GM12873 (cell line): Measurements from ENCODE around the gene LETMD1.

Source experiments
- TF ChIP-seq, protein P1 (sequence below): IDR thresholded peaks from 2 replicates; pipeline ENCODE4 v1.5.1; 2012; ENCODE audit warnings: low read depth, mild to moderate bottlenecking, moderate library complexity, low read length, control low read depth; ENCODE audit not compliant: insufficient read depth; ENCODE audit errors: missing control alignments

Gene LETMD1, protein sequence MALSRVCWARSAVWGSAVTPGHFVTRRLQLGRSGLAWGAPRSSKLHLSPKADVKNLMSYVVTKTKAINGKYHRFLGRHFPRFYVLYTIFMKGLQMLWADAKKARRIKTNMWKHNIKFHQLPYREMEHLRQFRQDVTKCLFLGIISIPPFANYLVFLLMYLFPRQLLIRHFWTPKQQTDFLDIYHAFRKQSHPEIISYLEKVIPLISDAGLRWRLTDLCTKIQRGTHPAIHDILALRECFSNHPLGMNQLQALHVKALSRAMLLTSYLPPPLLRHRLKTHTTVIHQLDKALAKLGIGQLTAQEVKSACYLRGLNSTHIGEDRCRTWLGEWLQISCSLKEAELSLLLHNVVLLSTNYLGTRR

DNA sequence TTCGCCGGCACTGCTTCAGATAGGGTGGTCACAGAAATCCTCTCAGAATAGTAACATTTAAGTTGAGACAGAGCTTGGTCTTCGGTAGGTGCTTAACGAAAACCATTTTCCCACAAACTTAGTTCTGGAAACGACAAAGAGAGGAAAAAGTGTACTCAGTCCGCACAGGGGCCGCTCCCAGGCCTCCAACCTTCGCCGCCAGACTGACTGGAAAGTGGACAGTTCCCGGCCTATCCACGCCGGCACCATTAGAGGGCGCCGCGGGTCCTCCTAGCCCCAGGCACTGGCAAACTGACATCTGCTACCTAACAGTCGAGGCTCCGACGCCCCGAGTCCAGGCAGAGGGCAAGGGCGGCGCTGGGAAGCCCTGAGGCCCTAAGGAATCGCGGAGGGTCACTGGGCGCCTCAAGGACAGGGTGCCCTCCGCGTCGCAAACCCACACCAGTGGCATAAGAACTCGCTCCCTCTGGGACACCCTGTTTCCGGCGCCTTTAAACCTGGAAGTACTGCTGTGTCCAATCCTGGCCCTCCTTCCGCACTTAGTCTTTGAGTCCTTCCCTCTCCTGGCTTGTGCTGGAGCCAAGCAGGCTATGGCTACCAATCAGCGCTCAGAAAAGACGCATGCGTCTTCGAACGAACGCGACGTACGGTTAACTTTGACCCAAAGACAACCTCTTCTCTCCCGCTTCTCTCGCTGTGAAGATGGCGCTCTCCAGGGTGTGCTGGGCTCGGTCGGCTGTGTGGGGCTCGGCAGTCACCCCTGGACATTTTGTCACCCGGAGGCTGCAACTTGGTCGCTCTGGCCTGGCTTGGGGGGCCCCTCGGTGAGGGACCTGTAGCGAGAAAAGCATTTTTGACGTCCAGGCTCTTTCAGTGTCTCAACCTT, at the start of gene LETMD1:
LETMD1 (plus strand) TSS at position 673 of the 886 bp plus-strand sequence; CDS start at position 703, 30 bp downstream.
- TF ChIP-seq, protein P1, sequence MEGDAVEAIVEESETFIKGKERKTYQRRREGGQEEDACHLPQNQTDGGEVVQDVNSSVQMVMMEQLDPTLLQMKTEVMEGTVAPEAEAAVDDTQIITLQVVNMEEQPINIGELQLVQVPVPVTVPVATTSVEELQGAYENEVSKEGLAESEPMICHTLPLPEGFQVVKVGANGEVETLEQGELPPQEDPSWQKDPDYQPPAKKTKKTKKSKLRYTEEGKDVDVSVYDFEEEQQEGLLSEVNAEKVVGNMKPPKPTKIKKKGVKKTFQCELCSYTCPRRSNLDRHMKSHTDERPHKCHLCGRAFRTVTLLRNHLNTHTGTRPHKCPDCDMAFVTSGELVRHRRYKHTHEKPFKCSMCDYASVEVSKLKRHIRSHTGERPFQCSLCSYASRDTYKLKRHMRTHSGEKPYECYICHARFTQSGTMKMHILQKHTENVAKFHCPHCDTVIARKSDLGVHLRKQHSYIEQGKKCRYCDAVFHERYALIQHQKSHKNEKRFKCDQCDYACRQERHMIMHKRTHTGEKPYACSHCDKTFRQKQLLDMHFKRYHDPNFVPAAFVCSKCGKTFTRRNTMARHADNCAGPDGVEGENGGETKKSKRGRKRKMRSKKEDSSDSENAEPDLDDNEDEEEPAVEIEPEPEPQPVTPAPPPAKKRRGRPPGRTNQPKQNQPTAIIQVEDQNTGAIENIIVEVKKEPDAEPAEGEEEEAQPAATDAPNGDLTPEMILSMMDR = peak; percentile 95

DNA sequence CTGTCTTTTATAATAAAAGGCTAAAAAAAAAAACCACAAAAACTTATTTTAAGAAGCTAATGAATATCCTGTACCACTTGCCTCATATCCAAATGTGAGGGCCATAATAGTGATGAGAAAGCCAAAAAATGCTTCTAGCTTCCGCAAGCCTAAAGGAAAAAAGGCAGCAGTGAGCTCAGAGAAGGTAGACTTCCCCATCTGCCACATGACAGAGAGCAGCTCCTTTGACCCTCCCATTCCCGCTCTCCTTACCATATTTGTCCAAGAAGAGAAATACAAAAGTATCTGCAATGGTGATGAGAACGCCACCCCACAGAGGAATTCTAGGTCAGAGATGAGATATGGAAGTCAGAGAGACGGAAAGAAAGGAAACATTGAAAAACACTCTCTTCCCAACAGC, 49.0 kb upstream of the LETMD1 start:
- TF ChIP-seq, protein P1 = no peak

DNA sequence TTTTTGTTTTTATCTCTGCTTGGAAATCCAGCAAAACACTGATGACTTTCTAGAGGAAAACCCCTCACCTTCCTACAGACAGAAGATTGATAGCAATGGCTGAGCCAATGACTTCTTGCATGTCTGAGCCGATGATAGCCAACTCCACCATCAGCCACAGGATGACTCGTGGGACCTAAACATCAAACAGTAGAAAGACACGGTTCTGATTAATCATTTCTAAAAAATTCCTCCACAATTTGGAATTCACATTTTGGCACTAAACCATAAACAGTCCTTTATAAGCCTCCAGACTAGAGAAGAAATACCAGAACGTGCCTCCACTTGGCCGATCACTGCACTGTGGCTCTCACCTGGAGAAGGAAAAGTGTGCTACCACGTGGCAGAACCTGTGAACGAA, 47.9 kb upstream of the LETMD1 start:
- TF ChIP-seq, protein P1 = no peak

DNA sequence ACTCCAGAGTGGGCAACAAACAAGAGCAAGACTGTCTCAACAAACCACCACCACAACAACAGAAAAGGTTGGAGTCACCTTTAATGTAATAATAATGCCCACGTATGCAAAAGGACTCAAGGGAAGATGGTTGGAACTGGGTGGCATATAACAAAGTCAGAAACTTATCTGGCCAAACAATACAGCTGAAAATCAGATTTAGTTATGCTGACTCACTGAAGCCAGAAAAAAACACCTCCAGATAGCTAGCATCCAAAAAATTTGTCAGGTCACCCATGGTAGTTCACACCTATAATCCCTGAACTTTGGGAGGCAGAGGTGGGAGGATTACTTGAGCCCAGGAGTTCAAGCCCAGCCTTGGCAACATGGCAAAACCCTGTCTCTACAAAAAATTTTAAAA, 46.3 kb upstream of the LETMD1 start:
- TF ChIP-seq, protein P1 = no peak

DNA sequence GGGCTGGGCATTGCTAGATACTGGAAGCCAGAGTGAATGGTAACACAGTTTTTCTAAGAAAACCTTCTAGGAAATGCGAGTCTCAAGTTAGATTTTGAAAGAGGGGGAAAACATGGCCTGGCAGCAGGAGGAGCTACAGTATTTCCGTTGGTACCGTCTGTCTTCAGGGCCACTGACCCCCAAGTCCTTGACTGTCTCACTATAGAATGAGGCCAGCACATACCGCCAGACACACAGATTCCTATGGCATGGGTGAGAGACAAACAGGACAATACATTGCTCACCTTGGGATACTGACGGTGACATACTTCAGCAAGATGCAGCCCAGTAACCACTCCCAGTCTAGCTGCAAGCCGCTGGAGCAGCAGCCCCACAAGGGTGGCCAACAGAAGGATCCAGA, 43.6 kb upstream of the LETMD1 start:
- TF ChIP-seq, protein P1 = no peak

DNA sequence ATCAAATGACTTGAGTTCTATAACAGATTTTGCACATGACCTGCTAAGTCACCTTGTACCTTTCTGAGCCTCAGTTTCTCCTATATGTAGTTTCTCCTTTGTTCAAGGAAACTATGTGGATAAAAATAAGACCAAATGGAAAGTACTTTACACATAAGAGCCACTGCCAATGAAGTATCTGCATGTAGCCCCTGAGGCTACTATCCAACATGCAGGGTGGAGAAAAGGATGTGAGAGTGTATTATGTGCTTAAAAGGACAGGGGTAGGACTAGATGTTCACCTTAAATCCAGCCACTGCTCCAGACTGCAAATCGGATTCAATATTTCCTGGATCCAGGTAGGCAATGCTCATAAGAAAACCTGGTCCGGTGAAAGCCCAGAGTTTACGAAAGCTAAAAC, 43.1 kb upstream of the LETMD1 start:
- TF ChIP-seq, protein P1 = no peak

DNA sequence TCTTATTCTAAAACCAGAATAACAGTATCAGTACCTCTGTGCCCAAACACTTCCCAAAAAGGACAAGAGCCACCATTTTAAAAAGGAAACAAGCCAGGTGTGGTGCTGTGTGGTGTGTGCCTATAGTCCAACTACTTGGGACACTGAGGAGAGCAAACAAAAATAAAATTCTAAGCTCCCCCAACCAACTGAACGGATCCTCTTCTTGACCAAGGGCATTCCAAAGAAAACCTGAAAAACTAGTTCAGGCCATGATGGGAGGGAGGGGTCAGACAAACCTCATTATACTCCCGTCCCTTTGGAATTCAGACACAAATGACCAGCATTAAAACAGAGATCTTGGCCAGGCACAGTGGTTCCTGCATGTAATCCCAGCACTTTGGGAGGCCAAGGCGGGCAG, 42.5 kb upstream of the LETMD1 start:
- TF ChIP-seq, protein P1 = no peak
